Thyroid gland (tissue), 4 donors: ENCODE data around the gene SFTPA1.

ENCODE experiments used
- CTCF ChIP-seq, 6 experiments: fragments of 200-600 bp in 3 of 6; fragments of 450-650 bp in 3 of 6; sonication (generic) in 3 of 6; IDR thresholded peaks; one replicate each; pipeline ENCODE4 v1.5.1; 2016 to 2019; ENCODE audit warnings: antibody characterized with exemption in 6 of 6, mild to moderate bottlenecking in 2 of 6, inconsistent platforms in 1 of 6, moderate library complexity in 1 of 6
- POLR2A ChIP-seq, 2 donors: fragments of 450-650 bp; IDR thresholded peaks; one replicate each; pipeline ENCODE4 v1.6.1; 2017; ENCODE audit warnings: antibody characterized with exemption in 2 of 2, mild to moderate bottlenecking in 2 of 2, moderate library complexity in 1 of 2

GRCh38 chr10:79627075-79627474 is 16.3 kb downstream of the SFTPA1 start:
- no peak for TF ChIP-seq CTCF (IDR thresholded peaks at IDR 0.05)
- no peak for TF ChIP-seq POLR2A (IDR thresholded peaks at IDR 0.05)
